ENCODE measurements around the gene MTCL1.

- TF ChIP-seq, protein P1, sequence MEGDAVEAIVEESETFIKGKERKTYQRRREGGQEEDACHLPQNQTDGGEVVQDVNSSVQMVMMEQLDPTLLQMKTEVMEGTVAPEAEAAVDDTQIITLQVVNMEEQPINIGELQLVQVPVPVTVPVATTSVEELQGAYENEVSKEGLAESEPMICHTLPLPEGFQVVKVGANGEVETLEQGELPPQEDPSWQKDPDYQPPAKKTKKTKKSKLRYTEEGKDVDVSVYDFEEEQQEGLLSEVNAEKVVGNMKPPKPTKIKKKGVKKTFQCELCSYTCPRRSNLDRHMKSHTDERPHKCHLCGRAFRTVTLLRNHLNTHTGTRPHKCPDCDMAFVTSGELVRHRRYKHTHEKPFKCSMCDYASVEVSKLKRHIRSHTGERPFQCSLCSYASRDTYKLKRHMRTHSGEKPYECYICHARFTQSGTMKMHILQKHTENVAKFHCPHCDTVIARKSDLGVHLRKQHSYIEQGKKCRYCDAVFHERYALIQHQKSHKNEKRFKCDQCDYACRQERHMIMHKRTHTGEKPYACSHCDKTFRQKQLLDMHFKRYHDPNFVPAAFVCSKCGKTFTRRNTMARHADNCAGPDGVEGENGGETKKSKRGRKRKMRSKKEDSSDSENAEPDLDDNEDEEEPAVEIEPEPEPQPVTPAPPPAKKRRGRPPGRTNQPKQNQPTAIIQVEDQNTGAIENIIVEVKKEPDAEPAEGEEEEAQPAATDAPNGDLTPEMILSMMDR (IDR thresholded peaks at IDR 0.05; ENCODE audit: borderline replicate concordance, extremely low read depth, low read length, poor library complexity, severe bottlenecking): no peak
- TF ChIP-seq EZH2 (IDR thresholded peaks at IDR 0.05; ENCODE audit: borderline replicate concordance, low read depth, low read length, severe bottlenecking): no peak
Observed at GRCh38 chr18:8704361-8705237, 757 bp upstream of the MTCL1 start.
